HEK293T (cell line): ENCODE measurements around the gene CADM2.

ENCODE experiments used
- ARNT ChIP-seq: fragments of 450-650 bp; IDR thresholded peaks from 2 replicates; pipeline ENCODE4 v1.6.1; 2017; ENCODE audit warnings: mild to moderate bottlenecking
- FOXM1 ChIP-seq: fragments of 450-650 bp; IDR thresholded peaks from 2 replicates; pipeline ENCODE4 v1.6.1; 2017; ENCODE audit warnings: mild to moderate bottlenecking, borderline replicate concordance
- HDGF ChIP-seq: fragments of 450-650 bp; IDR thresholded peaks from 2 replicates; pipeline ENCODE4 v1.6.1; 2017; ENCODE audit warnings: antibody characterized with exemption, borderline replicate concordance
- NFRKB ChIP-seq: fragments of 450-650 bp; IDR thresholded peaks from 2 replicates; pipeline ENCODE4 v1.6.1; 2016; ENCODE audit warnings: mild to moderate bottlenecking, moderate library complexity
- SUZ12 ChIP-seq: fragments of 450-650 bp; IDR thresholded peaks from 2 replicates; pipeline ENCODE4 v1.6.1; 2016; ENCODE audit warnings: mild to moderate bottlenecking
- TARDBP ChIP-seq: fragments of 450-650 bp; IDR thresholded peaks from 2 replicates; pipeline ENCODE4 v1.6.1; 2016

DNA sequence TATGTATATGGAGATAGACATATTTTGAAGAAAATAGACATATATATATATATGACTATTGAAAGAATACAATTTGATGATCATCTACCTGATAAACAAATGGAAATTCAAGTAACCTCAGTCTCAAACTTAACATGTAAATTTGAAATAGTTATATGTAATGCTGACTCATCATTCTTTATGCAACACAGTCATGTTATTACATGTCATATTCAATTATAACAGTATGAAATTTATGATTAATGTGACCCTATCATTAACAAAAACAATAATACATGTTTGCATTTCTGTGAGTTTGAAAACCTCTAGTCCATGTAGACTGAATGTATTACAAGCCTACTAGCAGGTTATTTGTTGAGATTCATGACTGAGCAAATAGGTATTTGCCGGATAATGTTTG, 204.1 kb downstream of the CADM2 start:
- TF ChIP-seq HDGF (no peak), ARNT (no peak), SUZ12 (no peak), FOXM1 (no peak), NFRKB (no peak), TARDBP (no peak)
